ENCODE results near the gene PARVA.

- TF ChIP-seq, protein P1, sequence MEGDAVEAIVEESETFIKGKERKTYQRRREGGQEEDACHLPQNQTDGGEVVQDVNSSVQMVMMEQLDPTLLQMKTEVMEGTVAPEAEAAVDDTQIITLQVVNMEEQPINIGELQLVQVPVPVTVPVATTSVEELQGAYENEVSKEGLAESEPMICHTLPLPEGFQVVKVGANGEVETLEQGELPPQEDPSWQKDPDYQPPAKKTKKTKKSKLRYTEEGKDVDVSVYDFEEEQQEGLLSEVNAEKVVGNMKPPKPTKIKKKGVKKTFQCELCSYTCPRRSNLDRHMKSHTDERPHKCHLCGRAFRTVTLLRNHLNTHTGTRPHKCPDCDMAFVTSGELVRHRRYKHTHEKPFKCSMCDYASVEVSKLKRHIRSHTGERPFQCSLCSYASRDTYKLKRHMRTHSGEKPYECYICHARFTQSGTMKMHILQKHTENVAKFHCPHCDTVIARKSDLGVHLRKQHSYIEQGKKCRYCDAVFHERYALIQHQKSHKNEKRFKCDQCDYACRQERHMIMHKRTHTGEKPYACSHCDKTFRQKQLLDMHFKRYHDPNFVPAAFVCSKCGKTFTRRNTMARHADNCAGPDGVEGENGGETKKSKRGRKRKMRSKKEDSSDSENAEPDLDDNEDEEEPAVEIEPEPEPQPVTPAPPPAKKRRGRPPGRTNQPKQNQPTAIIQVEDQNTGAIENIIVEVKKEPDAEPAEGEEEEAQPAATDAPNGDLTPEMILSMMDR (IDR thresholded peaks at IDR 0.05; ENCODE audit: poor library complexity) = no peak
- TF ChIP-seq EZH2 (IDR thresholded peaks at IDR 0.05; ENCODE audit: borderline replicate concordance) (no peak), EZH2phosphoT487 (IDR thresholded peaks at IDR 0.05; ENCODE audit: low read depth, severe bottlenecking, unreplicated experiment) (no peak)
Observed at GRCh38 chr11:12517741-12518140, 140.4 kb downstream of the PARVA start.
